Measurements from ENCODE around the gene GNAI1.

GNAI1 gene

GRCh38 chr7:80204454-80204853, 69.8 kb downstream of the GNAI1 start:
- Histone ChIP-seq H3K9me3 (no peaks in the 10 kb centered on the region), H3K4me3 (no peak overlapping the region), H3K4me1 (peaks cover 0 to 9% (median 0%) of the 10 kb centered on the region in 4 donors), H3K27me3 (no peaks in the 10 kb centered on the region), H3K36me3 (peaks cover 0 to 16% (median 9%) of the 10 kb centered on the region in 3 donors), H3K27ac (no peak overlapping the region)
- no peak for DNase-seq
- intact Hi-C loops (cut with DNase I; ENCODE audit: low total_unique reads): no loop called here
- TF ChIP-seq CTCF (IDR thresholded peaks at IDR 0.05): no peak

- no peaks in the 10 kb centered on the region for H3K9me3 ChIP-seq
- intact Hi-C loops (cut with DNase I; ENCODE audit: low total_unique reads): no loop called here
- peaks cover 0 to 14% (median 9%) of the 10 kb centered on the region in 3 donors for H3K36me3 ChIP-seq
- H3K4me3 ChIP-seq: no peak overlapping the region
- TF ChIP-seq CTCF (IDR thresholded peaks at IDR 0.05): no peak
- DNase-seq: no peak
- no peaks in the 10 kb centered on the region for H3K27me3 ChIP-seq
- no peak overlapping the region for H3K27ac ChIP-seq
- peaks cover 0 to 9% (median 0%) of the 10 kb centered on the region in 4 donors for H3K4me1 ChIP-seq
These were observed 70.3 kb downstream of the GNAI1 start for GRCh38 chr7:80204919-80205318.

- Histone ChIP-seq H3K27me3 (no peaks in the 10 kb centered on the region), H3K4me1 (peaks cover 0 to 9% (median 0%) of the 10 kb centered on the region in 4 donors), H3K27ac (no peak overlapping the region), H3K4me3 (no peak overlapping the region), H3K9me3 (no peaks in the 10 kb centered on the region), H3K36me3 (peaks cover 6 to 13% (median 10%) of the 10 kb centered on the region in 3 donors)
- no peak for TF ChIP-seq CTCF (IDR thresholded peaks at IDR 0.05)
- intact Hi-C loops (cut with DNase I; ENCODE audit: low total_unique reads): no loop called here
- no peak for DNase-seq
These were observed 72.1 kb downstream of the GNAI1 start for GRCh38 chr7:80206763-80207162.

- Histone ChIP-seq H3K4me1 (peaks cover 0 to 9% (median 0%) of the 10 kb centered on the region in 4 donors), H3K27me3 (no peaks in the 10 kb centered on the region), H3K9me3 (no peaks in the 10 kb centered on the region), H3K36me3 (peaks cover 8 to 17% (median 16%) of the 10 kb centered on the region in 3 donors), H3K4me3 (no peak overlapping the region), H3K27ac (no peak overlapping the region)
- no peak for DNase-seq
- TF ChIP-seq CTCF (IDR thresholded peaks at IDR 0.05): no peak
- intact Hi-C loops (cut with DNase I; ENCODE audit: low total_unique reads): no loop called here
These were observed 72.9 kb downstream of the GNAI1 start for GRCh38 chr7:80207501-80207900.

GRCh38 chr7:80208700-80209099, 74.1 kb downstream of the GNAI1 start:
- H3K9me3 ChIP-seq: no peaks in the 10 kb centered on the region
- no peak for DNase-seq
- H3K27ac ChIP-seq: no peak overlapping the region
- intact Hi-C loops (cut with DNase I; ENCODE audit: low total_unique reads): no loop called here
- H3K36me3 ChIP-seq: peaks cover 16 to 26% (median 18%) of the 10 kb centered on the region in 3 donors
- H3K4me1 ChIP-seq: peaks cover 0 to 5% (median 0%) of the 10 kb centered on the region in 4 donors
- no peaks in the 10 kb centered on the region for H3K27me3 ChIP-seq
- no peak overlapping the region for H3K4me3 ChIP-seq
- TF ChIP-seq CTCF (IDR thresholded peaks at IDR 0.05): no peak

GRCh38 chr7:80210400-80210799, 75.8 kb downstream of the GNAI1 start:
- Histone ChIP-seq H3K9me3 (no peaks in the 10 kb centered on the region), H3K36me3 (peaks cover 18 to 32% (median 25%) of the 10 kb centered on the region in 3 donors), H3K4me1 (no peaks in the 10 kb centered on the region), H3K27me3 (no peaks in the 10 kb centered on the region), H3K27ac (no peak overlapping the region), H3K4me3 (no peak overlapping the region)
- DNase-seq: no peak
- intact Hi-C loops (cut with DNase I; ENCODE audit: low total_unique reads): no loop called here
- no peak for TF ChIP-seq CTCF (IDR thresholded peaks at IDR 0.05)

All from tibial artery (tissue), 4 donors.